HepG2 (cell line): Measurements from ENCODE around the gene BAZ2A. TPM values are rescaled to one million over a fixed set of nuclear protein-coding genes. Genes with fewer than 3 reads are reported as not detected.

ENCODE experiments used
- ARNT2 ChIP-seq: sonication (generic); formaldehyde crosslinking; IDR thresholded peaks from 2 replicates; pipeline ENCODE4 v1.8.0; 2022; ENCODE audit warnings: mild to moderate bottlenecking, low read depth, missing genetic modification reagents, moderate library complexity
- ASH2L ChIP-seq: fragments of 300-600, 200-600 bp; sonication (generic); IDR thresholded peaks from 2 replicates; pipeline ENCODE4 v1.7.0; 2017; ENCODE audit warnings: low read depth, mild to moderate bottlenecking, moderate library complexity, mixed read lengths, low read length; ENCODE audit not compliant: insufficient read length
- CHD2 ChIP-seq: IDR thresholded peaks from 2 replicates; pipeline ENCODE4 v1.6.1; 2011; ENCODE audit warnings: low read depth, low read length, improper control_type of control experiment
- CREB1 ChIP-seq, 2 experiments: fragments of 450-650 bp in 1 of 2; IDR thresholded peaks; 2 replicates each; pipeline ENCODE4 v1.6.1; 2016 to 2017; ENCODE audit warnings: control low read depth in 1 of 2, mild to moderate bottlenecking in 1 of 2, missing compliant biosample characterization in 1 of 2, missing genetic modification characterization in 1 of 2
- ELF4 ChIP-seq: sonication (generic); formaldehyde crosslinking; IDR thresholded peaks from 2 replicates; pipeline ENCODE4 v1.5.0; 2020; ENCODE audit warnings: missing genetic modification reagents, mild to moderate bottlenecking, moderate library complexity, borderline replicate concordance
- GABPA ChIP-seq, 2 experiments: IDR thresholded peaks; 2 replicates each; pipeline ENCODE4 v1.6.1; 2011 to 2016; ENCODE audit warnings: low read depth in 2 of 2, low read length in 1 of 2, missing biosample characterization in 1 of 2, missing genetic modification characterization in 1 of 2
- HES4 ChIP-seq: sonication (generic); formaldehyde crosslinking; IDR thresholded peaks from 2 replicates; pipeline ENCODE4 v1.9.0; 2021; ENCODE audit warnings: mild to moderate bottlenecking, missing genetic modification reagents, borderline replicate concordance
- MAF1 ChIP-seq: sonication (generic); formaldehyde crosslinking; IDR thresholded peaks from 2 replicates; pipeline ENCODE4 v1.5.0; 2020; ENCODE audit warnings: missing genetic modification reagents, borderline replicate concordance
- PRMT3 ChIP-seq: sonication (generic); formaldehyde crosslinking; IDR thresholded peaks from 2 replicates; pipeline ENCODE4 v1.8.1; 2022; ENCODE audit warnings: low read depth, mild to moderate bottlenecking, moderate library complexity, missing genetic modification reagents, borderline replicate concordance
- SMYD3 ChIP-seq: sonication (generic); formaldehyde crosslinking; IDR thresholded peaks from 2 replicates; pipeline ENCODE4 v1.8.1; 2023; ENCODE audit warnings: mild to moderate bottlenecking, missing genetic modification reagents
- TEAD3 ChIP-seq: optimal IDR thresholded peaks from 2 replicates; pipeline ENCODE3; 2016; ENCODE audit warnings: borderline replicate concordance
- ZKSCAN1 ChIP-seq: fragments of 150-350 bp; IDR thresholded peaks from 2 replicates; pipeline ENCODE4 v1.6.1; 2014; ENCODE audit warnings: low read length
- ZNF251 ChIP-seq: sonication (generic); formaldehyde crosslinking; IDR thresholded peaks from 2 replicates; pipeline ENCODE4 v1.9.0; 2021; ENCODE audit warnings: mild to moderate bottlenecking, missing genetic modification reagents
- ZNF430 ChIP-seq: sonication (generic); formaldehyde crosslinking; IDR thresholded peaks from 2 replicates; pipeline ENCODE4 v1.9.0; 2021; ENCODE audit warnings: mild to moderate bottlenecking, missing genetic modification reagents
- ZNF816 ChIP-seq: sonication (generic); formaldehyde crosslinking; IDR thresholded peaks from 2 replicates; pipeline ENCODE4 v1.8.0; 2022; ENCODE audit warnings: missing genetic modification reagents, mild to moderate bottlenecking, borderline replicate concordance
- ZNF850 ChIP-seq: sonication (generic); formaldehyde crosslinking; conservative IDR thresholded peaks from 2 replicates; pipeline ENCODE4 v1.9.0; 2021; ENCODE audit warnings: mild to moderate bottlenecking, missing genetic modification reagents
- polyA plus RNA-seq, 8 experiments: library from polyadenylated mRNA; depleted of rRNA in 3 of 8; stranded (reverse) in 7 of 8; unstranded in 1 of 8; fragments of >200 nt; fragmentation: Illumina TruSeq in 4 of 8; extraction: Trizol in 4 of 8; gene quantifications; 2 replicates each; pipeline versions ENCODE4 v1.2.1 to v1.2.3, GENCODE V29; 2011 to 2016; ENCODE audit warnings: low read depth in 4 of 8, missing spikeins in 1 of 8, mixed read lengths in 1 of 8; ENCODE audit not compliant: insufficient read depth in 1 of 8
- total RNA-seq, 5 experiments: library from RNA; depleted of rRNA; stranded (reverse); fragments of >200 nt; fragmentation: Illumina TruSeq; extraction: Trizol; gene quantifications; 2 replicates each; pipeline ENCODE4 v1.2.3, GENCODE V29; 2016; ENCODE audit warnings: low read depth in 1 of 5
- TF ChIP-seq, protein P1 (sequence below): sonication (generic); formaldehyde crosslinking; IDR thresholded peaks from 2 replicates; pipeline ENCODE4 v1.8.1; 2022; ENCODE audit warnings: mild to moderate bottlenecking, missing genetic modification reagents
- TF ChIP-seq, protein P2 (sequence below): sonication (generic); formaldehyde crosslinking; IDR thresholded peaks from 2 replicates; pipeline ENCODE4 v1.5.1; 2020; ENCODE audit warnings: missing genetic modification reagents, mild to moderate bottlenecking, borderline replicate concordance
- TF ChIP-seq, protein P3 (sequence below): sonication (generic); formaldehyde crosslinking; IDR thresholded peaks from 2 replicates; pipeline ENCODE4 v1.4.0; 2020; ENCODE audit warnings: mild to moderate bottlenecking, low read depth, missing genetic modification reagents
- TF ChIP-seq, protein P4 (sequence below): sonication (generic); formaldehyde crosslinking; IDR thresholded peaks from 2 replicates; pipeline ENCODE4 v1.5.0; 2020; ENCODE audit warnings: mild to moderate bottlenecking, missing genetic modification reagents
- TF ChIP-seq, protein P5 (sequence below): IDR thresholded peaks from 2 replicates; pipeline ENCODE4 v1.6.1; 2016; ENCODE audit warnings: missing genetic modification reagents, missing compliant biosample characterization

BAZ2A gene
- total and polyA plus RNA-seq, 2 of the 13 experiments (the other 11 are each of a cell fraction or from before 2014, with no cell fraction given): 21.8 to 73.5 TPM

DNA sequence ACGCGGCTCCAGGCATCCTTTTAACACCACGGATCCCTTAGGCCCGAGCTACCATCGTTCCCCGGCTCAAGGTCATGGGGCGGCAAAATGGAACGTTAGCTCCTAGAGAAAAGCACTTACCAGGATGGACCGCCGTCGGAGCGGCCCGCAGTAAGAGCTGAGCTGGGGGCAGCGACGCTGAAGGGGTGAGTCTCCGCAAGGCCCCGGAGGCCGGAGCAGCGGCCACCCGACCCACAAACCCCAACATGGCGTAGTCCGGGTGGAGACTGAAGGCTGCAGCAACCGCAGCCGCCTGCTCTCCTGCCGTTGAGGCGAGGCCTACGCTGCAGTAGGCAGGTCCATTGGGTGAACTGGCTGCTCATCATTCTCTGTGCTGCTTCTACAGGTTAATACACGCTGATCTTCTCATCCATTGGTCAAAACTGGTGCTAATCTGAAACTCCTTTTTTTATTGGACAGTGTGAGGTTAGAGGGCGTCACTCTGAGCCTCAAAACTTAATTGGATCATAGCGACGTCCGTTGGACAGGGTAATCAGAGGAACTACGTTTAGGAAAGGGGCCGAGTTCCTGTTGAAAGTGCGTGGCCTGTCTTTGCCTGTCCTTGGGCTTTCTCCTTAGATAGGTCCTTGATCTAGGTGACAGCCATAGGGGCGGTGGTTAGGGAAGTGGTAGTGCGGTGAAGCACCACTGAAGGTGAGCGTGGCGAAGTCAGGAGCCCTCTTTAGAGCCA, 15.8 kb upstream of the BAZ2A start, which contains the start of gene ATP5F1B (continued):
- TF ChIP-seq GABPA (IDR thresholded peaks at IDR 0.05; ENCODE audit: low read depth, low read length) (peak; percentile 64), GABPA (CRISPR knock-in tag; IDR thresholded peaks at IDR 0.05; ENCODE audit: low read depth) (peak; percentile 95), CHD2 (peak; percentile 69; the same call in 1 of the 2 replicates), ZNF850 (CRISPR knock-in tag) (no peak), ZKSCAN1 (no peak), ARNT2 (peak; percentile 6; the same call in 1 of the 2 replicates), HES4 (CRISPR knock-in tag) (peak; percentile 72), ZNF816 (CRISPR knock-in tag) (peak; percentile 52; the same call in 1 of the 2 replicates), ELF4 (CRISPR knock-in tag) (peak; percentile 55; the same call in 1 of the 2 replicates), ZNF251 (CRISPR knock-in tag) (0 out of 2 replicates have a peak, but pooled peaks have one; percentile 26), ASH2L (peak; percentile 92), PRMT3 (CRISPR knock-in tag) (peak; percentile 39; the same call in 1 of the 2 replicates), TEAD3 (peak; percentile 54), MAF1 (CRISPR knock-in tag) (no peak; the same call in 1 of the 2 replicates), ZNF430 (CRISPR knock-in tag) (peak; percentile 90), CREB1 (IDR thresholded peaks at IDR 0.05) (peak; percentile 96), CREB1 (CRISPR knock-in tag; IDR thresholded peaks at IDR 0.05) (peak; percentile 96), SMYD3 (CRISPR knock-in tag) (peak; percentile 88; the same call in 1 of the 2 replicates)
- TF ChIP-seq, protein P1, sequence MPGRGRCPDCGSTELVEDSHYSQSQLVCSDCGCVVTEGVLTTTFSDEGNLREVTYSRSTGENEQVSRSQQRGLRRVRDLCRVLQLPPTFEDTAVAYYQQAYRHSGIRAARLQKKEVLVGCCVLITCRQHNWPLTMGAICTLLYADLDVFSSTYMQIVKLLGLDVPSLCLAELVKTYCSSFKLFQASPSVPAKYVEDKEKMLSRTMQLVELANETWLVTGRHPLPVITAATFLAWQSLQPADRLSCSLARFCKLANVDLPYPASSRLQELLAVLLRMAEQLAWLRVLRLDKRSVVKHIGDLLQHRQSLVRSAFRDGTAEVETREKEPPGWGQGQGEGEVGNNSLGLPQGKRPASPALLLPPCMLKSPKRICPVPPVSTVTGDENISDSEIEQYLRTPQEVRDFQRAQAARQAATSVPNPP (CRISPR knock-in tag): peak; percentile 83; the same call in 1 of the 2 replicates
- TF ChIP-seq, protein P2, sequence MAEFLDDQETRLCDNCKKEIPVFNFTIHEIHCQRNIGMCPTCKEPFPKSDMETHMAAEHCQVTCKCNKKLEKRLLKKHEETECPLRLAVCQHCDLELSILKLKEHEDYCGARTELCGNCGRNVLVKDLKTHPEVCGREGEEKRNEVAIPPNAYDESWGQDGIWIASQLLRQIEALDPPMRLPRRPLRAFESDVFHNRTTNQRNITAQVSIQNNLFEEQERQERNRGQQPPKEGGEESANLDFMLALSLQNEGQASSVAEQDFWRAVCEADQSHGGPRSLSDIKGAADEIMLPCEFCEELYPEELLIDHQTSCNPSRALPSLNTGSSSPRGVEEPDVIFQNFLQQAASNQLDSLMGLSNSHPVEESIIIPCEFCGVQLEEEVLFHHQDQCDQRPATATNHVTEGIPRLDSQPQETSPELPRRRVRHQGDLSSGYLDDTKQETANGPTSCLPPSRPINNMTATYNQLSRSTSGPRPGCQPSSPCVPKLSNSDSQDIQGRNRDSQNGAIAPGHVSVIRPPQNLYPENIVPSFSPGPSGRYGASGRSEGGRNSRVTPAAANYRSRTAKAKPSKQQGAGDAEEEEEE: peak; percentile 56; the same call in 1 of the 2 replicates
- TF ChIP-seq, protein P3, sequence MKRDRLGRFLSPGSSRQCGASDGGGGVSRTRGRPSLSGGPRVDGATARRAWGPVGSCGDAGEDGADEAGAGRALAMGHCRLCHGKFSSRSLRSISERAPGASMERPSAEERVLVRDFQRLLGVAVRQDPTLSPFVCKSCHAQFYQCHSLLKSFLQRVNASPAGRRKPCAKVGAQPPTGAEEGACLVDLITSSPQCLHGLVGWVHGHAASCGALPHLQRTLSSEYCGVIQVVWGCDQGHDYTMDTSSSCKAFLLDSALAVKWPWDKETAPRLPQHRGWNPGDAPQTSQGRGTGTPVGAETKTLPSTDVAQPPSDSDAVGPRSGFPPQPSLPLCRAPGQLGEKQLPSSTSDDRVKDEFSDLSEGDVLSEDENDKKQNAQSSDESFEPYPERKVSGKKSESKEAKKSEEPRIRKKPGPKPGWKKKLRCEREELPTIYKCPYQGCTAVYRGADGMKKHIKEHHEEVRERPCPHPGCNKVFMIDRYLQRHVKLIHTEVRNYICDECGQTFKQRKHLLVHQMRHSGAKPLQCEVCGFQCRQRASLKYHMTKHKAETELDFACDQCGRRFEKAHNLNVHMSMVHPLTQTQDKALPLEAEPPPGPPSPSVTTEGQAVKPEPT (CRISPR knock-in tag): no peak
- TF ChIP-seq, protein P4, sequence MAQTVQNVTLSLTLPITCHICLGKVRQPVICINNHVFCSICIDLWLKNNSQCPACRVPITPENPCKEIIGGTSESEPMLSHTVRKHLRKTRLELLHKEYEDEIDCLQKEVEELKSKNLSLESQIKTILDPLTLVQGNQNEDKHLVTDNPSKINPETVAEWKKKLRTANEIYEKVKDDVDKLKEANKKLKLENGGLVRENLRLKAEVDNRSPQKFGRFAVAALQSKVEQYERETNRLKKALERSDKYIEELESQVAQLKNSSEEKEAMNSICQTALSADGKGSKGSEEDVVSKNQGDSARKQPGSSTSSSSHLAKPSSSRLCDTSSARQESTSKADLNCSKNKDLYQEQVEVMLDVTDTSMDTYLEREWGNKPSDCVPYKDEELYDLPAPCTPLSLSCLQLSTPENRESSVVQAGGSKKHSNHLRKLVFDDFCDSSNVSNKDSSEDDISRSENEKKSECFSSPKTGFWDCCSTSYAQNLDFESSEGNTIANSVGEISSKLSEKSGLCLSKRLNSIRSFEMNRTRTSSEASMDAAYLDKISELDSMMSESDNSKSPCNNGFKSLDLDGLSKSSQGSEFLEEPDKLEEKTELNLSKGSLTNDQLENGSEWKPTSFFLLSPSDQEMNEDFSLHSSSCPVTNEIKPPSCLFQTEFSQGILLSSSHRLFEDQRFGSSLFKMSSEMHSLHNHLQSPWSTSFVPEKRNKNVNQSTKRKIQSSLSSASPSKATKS (CRISPR knock-in tag): no peak
- TF ChIP-seq, protein P5, sequence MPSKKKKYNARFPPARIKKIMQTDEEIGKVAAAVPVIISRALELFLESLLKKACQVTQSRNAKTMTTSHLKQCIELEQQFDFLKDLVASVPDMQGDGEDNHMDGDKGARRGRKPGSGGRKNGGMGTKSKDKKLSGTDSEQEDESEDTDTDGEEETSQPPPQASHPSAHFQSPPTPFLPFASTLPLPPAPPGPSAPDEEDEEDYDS (CRISPR knock-in tag): peak; percentile 96
